Measurements from ENCODE around the gene ATOH1.

- TF ChIP-seq, protein P1, sequence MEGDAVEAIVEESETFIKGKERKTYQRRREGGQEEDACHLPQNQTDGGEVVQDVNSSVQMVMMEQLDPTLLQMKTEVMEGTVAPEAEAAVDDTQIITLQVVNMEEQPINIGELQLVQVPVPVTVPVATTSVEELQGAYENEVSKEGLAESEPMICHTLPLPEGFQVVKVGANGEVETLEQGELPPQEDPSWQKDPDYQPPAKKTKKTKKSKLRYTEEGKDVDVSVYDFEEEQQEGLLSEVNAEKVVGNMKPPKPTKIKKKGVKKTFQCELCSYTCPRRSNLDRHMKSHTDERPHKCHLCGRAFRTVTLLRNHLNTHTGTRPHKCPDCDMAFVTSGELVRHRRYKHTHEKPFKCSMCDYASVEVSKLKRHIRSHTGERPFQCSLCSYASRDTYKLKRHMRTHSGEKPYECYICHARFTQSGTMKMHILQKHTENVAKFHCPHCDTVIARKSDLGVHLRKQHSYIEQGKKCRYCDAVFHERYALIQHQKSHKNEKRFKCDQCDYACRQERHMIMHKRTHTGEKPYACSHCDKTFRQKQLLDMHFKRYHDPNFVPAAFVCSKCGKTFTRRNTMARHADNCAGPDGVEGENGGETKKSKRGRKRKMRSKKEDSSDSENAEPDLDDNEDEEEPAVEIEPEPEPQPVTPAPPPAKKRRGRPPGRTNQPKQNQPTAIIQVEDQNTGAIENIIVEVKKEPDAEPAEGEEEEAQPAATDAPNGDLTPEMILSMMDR (IDR thresholded peaks at IDR 0.05): peak; percentile 40; the same call in 1 of the 2 replicates
- no peak for TF ChIP-seq REST (IDR thresholded peaks at IDR 0.05; ENCODE audit: insufficient read depth in 1 of 2, low read depth in 2 of 2, low read length in 1 of 2)
- TF ChIP-seq POLR2AphosphoS5 (IDR thresholded peaks at IDR 0.05; ENCODE audit: low read depth, low read length): no peak
- no peak for TF ChIP-seq SIN3A (IDR thresholded peaks at IDR 0.05; ENCODE audit: borderline replicate concordance, insufficient read depth, low read depth, low read length)
Observed at GRCh38 chr4:93788712-93789111, 39.8 kb upstream of the ATOH1 start.
